NCI-H1092 (cell line): ENCODE results near the gene KIAA0930.
"Not testable (repeated sequence)": the region's sequence is repeated elsewhere in the genome, so short reads cannot be mapped to it uniquely, and the experiment has no call there.

Experiments
- DNase-seq: peaks from one replicate; lab custom pipeline; 2025; lab: John Stamatoyannopoulos, UW

KIAA0930 gene

DNA sequence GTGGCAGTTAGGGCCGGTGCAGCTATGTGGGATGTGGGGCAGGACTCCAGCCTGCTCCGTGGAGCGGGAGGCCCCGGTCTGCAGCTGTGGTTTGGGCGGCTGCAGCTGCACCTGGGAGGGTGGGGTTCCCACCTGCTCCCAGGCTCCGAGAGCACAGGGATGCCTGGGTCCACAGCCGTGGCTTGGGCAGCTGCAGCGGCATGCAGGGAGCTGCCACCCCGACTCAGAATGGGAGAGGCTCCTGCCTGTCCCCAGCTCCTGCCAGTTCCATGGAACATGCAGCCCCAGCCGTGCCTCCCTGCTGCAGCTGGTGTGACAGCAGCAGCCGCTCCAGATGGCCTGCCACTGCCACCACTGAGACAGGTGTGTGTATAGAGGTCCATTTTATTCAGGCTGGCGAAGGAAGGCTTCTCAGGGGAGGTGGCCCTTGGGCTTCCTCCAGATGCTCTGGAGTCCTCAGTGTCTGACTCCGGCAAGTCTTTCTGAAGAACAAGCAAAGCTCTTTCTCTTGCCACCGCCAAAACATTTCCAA lies 22.3 kb upstream of the KIAA0930 start:
- no peak for DNase-seq

DNA sequence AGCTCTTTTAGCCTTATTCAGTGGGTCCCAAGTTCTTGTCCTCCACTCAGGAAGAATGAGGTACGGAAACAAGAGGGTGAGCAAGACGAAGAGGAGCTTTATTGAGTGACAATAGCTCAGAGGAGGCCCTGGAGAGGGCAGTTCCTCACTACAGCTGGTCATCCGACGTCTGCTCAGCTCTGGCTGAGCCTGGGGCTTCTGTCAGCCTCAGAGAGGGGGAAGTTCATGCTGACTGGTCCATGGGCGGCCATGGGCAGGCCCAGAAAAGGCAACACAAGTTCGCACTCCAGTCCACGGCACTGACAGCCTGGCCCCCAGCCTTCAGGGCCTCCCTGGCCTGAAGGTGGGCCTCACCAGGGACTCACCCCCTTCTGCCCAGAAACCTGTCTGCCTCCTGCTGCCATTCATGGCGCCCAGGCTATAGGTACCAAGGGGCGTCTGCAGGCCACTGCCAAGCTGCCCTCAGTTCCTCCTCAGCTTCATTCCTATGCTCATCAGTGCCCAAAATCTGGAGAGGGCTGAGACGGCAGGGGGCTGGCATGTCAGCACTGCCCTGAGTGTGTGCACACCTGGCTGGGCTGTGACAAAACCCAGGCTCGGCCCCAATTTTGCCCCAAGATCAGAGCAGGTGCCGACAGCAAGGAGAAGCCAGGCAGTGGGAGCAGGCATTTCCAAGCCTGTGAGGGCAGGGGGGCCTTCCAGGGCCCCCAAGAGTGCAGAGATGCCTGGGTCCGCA lies 21.7 kb upstream of the KIAA0930 start:
- DNase-seq = no peak

DNA sequence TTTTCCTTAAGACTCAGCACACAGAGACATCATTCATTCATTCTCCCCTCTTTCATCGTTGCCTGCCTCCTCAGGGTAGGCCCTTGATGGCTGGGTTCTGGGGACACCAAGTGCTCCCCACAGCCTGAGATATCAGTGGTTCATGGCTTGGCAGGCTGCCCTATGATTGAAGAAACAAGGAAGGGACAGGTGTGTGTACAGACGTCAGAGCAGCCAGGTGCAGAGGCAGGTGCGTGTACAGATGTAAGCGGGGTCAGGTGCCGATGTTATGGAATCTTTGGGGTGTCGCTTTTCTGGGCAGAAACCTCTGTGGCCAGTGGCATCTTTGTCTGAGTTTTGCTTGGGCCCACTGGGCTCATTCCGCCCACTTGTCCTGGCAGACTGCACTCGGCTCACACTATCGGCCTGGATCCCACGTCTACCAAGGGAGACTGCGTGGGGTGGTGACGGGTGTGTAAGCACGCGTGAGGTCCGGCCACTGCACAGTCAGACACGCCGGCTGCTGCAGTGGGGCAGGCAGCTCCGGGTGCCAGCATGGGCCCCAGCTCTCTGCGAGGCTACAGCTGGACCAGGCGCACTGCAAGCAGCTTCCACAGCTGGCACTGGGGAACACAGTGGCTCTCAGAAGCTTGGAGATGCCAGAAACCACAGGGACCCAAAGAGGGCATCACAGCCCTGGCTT lies 20.9 kb upstream of the KIAA0930 start:
- no peak for DNase-seq

DNA sequence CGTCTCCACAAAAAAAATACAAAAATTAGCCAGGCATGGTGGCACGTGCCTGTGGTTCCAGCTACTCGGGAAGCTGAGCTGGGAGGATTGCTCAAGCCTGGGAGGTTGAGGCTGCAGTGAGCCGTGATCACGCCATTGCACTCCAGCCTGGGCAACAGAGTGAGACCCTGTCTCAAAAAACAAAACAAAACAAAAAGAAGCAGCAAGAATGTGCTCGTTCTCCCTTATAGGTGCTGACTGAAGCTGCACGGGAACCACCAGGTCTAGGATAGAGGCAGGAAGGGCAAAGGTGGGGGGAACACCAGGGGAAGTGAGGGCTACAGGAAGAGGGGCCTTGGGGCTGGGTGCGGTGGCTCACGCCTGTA lies 19.7 kb upstream of the KIAA0930 start:
- DNase-seq = not testable (repeated sequence)

DNA sequence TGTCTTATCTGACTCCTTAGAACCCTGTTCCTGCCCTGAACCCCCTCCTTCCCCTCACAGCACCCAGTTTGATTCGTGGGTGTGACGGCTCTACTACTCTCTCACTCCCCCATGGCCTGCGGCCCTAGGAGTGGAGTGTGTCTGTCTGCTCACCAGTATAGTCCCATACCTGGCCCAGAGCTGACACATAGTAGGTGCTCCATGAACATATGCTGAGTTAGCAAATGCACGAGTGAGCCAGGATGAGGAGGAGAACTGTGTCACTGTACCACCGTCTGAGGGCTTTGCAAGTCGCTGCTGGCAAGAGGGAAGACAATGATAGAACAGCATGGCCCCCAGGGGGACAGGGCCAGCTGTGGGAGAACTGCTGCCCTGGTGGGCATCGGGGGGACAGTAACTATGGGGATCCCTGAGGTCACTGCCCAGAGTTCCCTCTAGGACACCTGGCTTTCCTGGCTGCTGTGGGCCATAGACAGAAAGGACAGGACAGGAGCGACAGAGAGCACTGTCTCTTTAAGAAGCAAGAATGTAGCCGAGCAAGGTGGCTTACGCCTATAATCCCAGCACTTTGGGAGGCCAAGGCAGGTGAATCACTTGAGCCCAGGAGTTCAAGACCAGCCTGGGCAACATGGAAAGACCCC lies 19.2 kb upstream of the KIAA0930 start:
- DNase-seq = no peak

DNA sequence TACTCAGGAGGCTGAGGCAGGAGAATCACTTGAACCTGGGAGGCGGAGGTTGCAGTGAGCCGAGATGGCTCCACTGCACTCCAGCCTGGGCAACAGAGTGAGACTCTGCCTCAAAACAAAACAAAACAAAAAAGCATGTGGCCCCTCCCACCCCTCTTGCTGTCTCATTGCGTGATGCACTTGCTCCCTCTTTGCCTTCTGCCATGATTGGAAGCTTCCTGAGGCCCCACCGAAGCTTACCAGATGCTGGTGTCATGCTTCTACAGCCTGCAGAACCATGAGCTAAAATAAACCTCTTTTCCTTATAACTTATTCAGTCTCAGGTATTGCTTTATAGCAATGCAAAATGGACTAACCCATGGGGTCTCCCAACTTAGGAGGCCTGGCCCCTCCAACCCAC lies 17.2 kb upstream of the KIAA0930 start:
- not testable (repeated sequence) for DNase-seq

DNA sequence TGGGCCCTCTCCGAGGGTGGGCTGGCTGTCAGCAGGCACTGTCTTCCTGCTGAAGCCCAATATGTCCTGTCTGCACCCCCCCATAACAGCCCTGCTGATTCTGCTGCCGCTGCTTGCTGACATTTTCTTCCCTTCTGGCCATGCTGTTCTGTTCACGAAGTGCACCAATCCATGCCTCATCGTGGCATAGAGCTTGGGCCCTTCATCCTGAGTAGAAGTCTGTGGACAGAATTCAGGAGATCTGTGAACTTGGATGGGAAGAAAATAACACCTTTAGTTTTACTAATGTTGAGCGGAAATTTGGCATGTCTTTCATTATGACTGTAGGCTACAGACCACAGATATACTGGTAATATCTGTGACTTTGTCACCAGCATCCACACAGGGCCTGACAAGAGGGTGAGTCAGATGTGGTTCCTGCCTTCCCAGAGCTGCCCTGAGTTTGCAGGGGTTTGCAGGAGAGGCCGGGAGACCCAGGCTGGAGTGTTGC lies 14.1 kb upstream of the KIAA0930 start:
- DNase-seq = no peak

DNA sequence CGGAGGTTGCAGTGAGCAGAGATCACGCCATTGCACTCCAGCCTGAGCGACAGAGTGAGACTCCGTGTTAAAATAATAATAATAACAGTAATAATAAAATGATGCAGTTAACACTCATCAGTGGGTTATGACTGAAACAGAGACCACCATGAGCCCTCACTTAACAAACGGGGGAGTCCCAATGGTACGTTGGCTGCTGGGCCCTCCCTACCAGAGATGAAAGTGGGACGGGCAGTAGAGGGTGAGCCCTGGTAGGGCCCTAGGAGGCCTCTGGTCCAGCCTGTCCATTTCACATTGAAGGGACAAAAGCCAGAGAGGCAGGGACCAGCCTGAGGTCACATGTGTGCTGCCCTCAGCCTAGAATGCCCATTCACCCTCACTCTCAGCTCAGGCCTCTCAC lies 13.7 kb upstream of the KIAA0930 start:
- DNase-seq = no peak

DNA sequence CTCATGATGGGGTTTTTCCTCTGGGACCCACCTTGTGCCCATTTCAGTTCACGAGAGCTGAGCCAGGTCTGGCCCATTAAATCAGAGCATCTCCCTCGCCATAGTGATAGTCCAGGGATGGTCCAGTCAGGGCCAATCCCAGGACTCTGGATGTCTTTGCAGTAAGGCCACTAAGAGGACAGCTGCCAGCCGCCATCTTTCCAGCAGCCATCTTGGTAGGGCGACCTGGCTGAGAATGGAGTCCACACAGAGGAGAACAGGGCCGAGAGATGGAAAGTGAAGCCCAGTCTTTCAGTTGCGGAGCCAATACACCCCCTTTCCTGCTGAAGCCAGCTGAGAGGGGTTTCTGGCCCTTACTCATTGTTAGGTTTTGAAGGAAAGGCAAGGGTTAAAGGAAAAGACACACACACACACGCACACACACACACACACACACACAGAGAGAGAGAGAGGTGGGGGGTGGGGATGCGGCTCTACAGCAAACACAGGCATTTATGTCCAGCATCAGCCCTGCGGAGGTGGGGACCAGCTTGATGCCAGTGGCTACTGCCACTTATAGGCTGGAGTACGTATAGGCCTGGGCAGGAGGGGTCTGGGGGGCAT lies 12.4 kb upstream of the KIAA0930 start:
- no peak for DNase-seq

DNA sequence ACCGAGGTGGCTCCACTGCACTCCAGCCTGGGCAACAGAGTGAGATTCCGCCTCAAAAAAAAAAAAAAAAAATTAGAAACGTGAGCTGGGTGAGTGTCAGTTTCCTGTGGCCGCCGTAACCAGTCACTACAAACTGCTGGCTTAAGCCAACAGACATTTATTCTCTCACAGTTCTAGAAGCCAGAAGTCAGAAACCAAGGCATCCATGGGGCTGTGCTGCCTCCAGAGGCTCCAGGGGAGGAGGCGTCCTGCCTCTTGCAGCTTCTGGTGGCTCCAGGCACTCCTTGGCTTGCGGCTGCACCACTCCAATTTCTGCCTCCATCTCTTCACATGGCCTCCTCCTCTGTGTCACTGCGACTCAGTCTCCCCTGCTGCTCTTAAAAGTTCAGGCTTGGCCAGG lies 11.1 kb upstream of the KIAA0930 start:
- DNase-seq = no peak

DNA sequence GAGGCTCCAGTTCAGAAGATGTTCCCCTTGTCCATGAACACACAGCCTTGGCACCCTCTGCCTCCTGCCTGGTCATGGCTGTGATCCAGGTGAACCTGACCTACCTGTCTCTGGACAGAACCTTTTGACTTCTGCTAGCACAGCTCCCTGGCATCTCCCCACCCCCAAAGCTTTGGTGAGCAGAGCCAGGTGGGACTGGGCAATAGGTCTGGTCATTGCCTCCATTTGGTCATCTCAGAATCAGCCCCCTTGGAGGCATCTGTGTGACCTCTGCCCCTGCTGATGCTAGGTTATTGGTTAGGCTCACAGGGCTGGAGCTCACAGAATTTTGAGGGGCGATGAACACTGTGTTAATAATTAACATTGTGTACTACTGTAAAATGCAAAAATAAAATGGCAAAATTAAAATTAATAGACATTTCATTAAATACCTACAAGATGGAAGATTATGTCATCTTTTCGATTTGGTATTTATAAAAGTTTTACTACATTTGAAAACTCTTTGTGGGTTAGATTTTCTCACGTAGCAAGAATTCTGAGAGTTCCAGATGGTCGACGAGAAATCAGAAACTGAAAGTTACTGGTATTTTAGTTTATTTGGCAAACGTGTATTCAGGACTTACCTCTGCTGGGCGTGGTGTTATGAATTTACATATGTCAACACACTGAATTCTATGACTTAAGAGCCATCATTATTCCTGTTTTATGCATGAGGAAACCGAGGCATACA lies 8.3 kb upstream of the KIAA0930 start:
- no peak for DNase-seq

DNA sequence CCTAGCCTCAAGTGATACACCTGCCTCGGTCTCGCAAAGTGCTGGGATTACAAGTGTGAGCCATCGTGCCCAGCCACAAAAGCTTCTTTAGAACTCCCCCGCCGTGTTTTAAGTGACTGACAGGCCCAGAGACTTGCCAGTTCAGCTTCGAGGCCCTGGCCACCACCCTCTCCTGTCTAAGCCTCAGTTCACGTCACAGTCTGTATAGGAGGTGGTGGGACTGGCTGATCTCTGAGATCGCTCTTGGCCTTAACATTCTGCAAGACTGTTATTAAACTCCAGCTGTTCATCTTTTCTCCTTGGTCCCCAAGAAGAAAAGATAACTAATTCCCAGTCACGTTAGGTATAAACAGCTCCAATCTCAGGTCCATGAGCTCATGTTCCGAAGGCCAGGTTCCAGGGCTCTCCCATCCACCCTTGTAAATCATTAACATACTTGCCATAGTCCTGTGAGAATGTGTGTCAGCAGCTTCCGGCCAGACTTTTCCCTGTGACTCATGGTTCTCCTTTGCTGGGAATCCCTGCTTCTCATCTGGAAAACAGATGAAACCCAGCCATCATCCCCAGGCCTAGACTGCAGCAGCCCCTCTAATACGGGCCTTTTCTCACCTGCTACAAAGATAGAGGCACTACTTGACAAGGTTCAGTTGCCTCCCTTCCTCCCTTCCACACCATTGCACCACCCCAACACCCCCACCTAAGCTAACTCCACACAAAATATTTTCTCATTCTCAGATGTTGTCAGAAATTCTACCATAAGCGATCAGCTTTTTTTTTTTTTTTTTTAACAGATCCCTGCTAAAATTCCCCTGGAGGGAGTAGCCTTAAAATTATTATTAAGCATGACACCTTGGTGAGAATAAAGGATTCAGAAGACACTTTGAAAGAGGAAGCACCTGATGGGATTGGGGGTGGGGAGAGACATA lies 5.6 kb upstream of the KIAA0930 start:
- no peak for DNase-seq

DNA sequence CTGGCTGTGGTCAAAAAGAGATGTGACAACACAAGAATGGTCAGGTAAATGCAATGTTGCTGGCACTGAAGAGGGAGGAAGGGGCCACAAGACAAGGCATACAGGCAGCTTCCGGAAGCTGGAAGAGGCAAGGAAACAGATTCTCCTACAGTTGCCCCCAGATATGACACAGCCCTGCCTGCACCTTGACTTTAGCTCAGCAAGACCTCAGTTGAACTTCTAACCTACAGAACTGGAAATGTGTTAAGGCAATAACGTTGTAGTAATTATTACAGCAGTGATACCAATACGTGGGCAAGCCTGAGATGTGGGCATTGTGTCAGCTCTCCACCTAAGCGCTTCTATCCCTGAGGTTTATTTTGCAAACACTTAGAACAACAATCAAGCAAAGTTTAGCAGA lies 4.2 kb upstream of the KIAA0930 start:
- no peak for DNase-seq

DNA sequence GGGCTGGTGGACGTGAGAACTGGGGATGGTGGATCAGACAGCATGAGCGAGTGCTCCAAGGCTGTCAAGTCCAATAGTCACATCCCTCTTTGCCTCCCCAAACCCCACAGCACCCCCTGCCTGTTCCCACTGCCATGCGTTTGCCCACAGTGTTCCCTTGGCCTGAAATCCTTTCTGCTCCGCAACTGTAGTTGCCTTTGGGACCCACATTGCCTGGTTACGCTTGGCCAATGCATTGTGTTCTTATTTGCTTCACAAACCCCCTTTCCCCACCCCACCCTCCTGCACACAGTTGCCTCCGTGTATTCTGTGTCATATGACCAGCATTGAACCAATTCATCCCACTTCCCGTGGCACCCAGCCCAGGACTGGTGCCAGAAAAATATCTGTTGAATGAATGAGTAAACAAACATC lies 2.1 kb upstream of the KIAA0930 start:
- peak; percentile 69 for DNase-seq

DNA sequence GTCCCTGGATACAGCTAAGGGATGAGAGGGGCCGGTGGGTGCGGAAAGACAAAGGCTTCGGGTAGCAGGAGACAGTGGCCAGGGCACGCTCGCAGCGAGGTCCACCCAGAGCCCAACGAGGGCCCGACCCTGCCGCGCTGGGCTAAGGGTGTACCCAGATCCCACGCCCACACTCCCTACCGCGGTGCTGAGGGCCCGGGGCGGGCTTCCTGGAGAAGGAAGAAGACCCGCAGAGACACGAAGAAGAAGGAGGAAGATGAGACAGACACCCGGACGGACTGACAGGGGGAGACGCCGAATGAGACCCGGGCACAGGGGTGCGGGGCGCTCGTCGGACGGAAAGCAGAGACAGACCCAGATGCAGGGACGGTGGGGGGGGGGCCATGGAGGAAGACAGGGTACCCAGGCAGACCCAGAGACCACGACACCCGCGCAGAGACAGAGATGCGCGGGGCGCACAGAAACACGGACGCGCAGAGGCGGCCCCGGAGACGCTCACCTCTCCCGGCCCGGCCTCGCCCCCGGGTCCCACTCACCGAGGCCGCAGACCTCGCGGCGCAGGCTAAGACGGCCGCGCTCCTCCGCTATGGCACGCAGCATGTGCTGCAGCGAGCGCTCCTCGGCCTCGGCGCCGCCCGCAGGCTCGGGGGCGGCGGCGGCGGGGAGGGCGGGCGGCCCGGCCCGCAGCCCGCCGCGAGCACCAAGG lies 437 bp downstream of the KIAA0930 start:
- DNase-seq = no peak

DNA sequence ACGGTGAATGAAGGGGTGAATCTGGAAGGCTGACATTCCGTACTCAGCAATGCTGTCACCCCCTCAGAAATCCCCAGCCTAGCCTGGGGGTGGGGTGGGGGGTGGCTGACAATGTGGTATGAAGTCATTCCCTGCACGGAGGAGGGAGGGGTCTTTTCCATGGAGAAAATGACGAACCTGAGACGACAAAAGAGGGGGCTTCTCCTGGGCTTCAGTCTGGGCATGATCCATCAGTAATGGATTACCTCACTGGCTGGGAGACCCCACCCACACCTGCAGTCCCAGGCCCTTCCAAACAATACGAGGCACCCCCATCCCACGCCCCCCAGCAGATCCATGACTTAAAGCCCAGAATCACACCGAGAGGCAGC lies 1.0 kb downstream of the KIAA0930 start:
- DNase-seq = no peak

DNA sequence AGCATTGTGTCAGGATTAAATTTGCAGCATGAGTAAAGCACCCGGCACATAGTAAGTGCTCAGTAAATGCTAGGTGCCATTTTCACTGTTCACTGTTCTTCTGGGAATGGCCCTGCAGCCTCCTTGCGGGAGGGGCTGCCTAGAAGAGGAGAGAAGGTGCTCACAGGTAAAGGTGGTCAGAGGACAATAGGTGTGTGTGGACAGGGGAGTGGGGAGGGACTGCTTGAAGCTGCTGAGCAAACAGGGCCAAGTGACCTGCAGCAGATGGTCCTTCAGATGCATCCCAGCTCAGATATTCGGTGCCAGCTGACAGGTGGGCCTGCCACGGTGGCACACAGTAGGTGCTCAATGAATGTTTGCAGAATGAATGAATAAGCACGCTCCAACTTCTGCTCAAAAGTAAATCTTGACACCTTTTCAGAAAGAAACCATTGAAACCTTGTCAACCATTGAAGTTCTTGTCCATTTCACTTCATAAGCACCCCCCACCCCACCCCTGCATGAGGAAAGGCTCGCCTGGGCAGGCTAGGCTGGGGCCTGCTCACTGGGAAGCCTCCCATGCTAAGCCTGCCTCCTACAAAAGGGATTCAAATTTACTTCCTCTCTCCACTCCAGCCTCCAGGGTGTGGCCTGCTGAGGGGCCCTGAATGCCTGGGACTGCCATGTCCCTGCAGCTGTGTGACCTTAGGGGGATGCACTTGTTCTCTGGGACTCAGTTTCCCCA lies 1.6 kb downstream of the KIAA0930 start:
- no peak for DNase-seq

DNA sequence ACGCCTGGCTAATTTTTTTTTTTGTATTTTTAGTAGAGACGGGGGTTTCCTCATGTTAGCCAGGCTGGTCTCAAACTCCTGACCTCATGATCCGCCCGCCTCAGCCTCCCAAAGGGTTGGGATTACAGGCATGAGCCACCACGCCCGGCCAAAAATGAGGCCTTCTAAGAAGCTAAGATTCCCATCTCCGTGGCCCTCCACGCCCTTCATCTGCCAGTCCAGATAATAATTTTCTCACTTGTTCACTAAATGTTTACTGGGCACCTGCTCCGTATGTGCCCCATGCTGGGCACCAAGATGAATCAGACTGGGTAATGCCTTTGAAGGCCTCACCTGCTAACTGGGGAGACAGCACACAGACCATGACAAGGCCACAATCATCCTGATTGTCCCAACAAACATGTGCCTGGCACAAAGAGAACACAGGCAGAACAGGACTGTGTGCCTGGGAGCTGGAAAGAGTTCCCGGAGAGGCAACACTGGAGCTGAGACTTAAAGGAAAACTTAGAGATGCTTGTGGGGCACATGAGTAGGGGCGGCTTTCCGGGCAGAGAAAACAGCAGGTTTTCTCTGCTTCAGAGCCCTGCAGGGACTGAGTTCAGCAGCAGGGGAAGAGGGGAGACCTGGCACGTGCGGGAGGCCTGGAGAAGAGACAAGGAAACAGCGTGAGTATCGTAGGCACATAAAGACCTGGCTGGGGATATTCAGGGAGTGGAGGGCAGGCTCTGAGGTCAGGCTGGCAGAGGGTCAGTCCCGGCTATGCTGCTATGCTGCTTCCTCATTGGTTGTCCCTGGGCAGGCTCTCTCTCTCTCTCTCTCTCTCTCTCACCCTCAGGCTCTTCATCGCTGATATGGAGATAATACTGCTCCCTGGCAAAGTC lies 2.4 kb downstream of the KIAA0930 start:
- no peak for DNase-seq
